ENCODE data around the gene PSME3.

The PSME3 gene

GRCh38 chr17:42891539-42892152, 58.4 kb downstream of the PSME3 start:
- no peak for TF ChIP-seq CTCF (conservative IDR thresholded peaks at IDR 0.05; ENCODE audit: low read length)
- peak; percentile 28 for DNase-seq (ENCODE audit: low read depth)
- H3K4me3 ChIP-seq (ENCODE audit: low read length) = no peak overlapping the region

- no peak for TF ChIP-seq CTCF (conservative IDR thresholded peaks at IDR 0.05; ENCODE audit: low read length)
- no peak overlapping the region for H3K4me3 ChIP-seq (ENCODE audit: low read length)
- DNase-seq (ENCODE audit: low read depth) = no peak
These were observed 60.2 kb downstream of the PSME3 start for GRCh38 chr17:42893359-42893758.

Data from AG10803 (cell line).